PC-3 (cell line): ENCODE results near the gene UVSSA.

Experiments
- CTCF ChIP-seq: fragments of 300-600 bp; sonication (generic); conservative IDR thresholded peaks from 2 replicates; pipeline ENCODE4 v1.5.1; 2017; ENCODE audit warnings: antibody characterized with exemption, low read depth, mild to moderate bottlenecking, low read length
- EZH2phosphoT487 ChIP-seq: fragments of 300-600 bp; sonication (generic); IDR thresholded peaks from 2 replicates; pipeline ENCODE4 v1.6.1; 2018; ENCODE audit warnings: mild to moderate bottlenecking, antibody characterized with exemption, low read length, borderline replicate concordance

GRCh38 chr4:1316537-1317168 lies 30.4 kb upstream of the UVSSA start:
- no peak for TF ChIP-seq EZH2phosphoT487
- no peak for TF ChIP-seq CTCF
